Upper lobe of right lung (tissue), 1 donor: ENCODE measurements around the gene UXS1. TPM values are rescaled to one million over a fixed set of nuclear protein-coding genes. Genes with fewer than 3 reads are reported as not detected.
A peak's percentile ranks its signal among the peaks of the same experiment; 100 is the strongest.

ENCODE experiments used
- ATAC-seq: fragments of 200-7000 bp; cut with Tn5 transposase; one replicate; pipeline ENCODE4 v1.9.1; 2020; ENCODE audit warnings: mild to moderate bottlenecking, moderate library complexity
- DNase-seq: peaks from one replicate; pipeline ENCODE4 v3.0.0-alpha.2; 2020
- H3K27ac ChIP-seq: fragments of 200-600 bp; one replicate; pipeline ENCODE4 v1.8.0; 2022
- H3K27me3 ChIP-seq: fragments of 200-600 bp; one replicate; pipeline ENCODE4 v1.8.0; 2022; ENCODE audit warnings: mild to moderate bottlenecking
- H3K36me3 ChIP-seq: fragments of 200-600 bp; one replicate; pipeline ENCODE4 v1.8.0; 2022
- H3K4me1 ChIP-seq: fragments of 200-600 bp; one replicate; pipeline ENCODE4 v1.8.0; 2022
- H3K4me3 ChIP-seq: fragments of 200-600 bp; one replicate; pipeline ENCODE4 v1.8.0; 2022; ENCODE audit warnings: mild to moderate bottlenecking
- H3K9me3 ChIP-seq: fragments of 200-600 bp; one replicate; pipeline ENCODE4 v1.8.0; 2022
- CTCF ChIP-seq: fragments of 200-600 bp; IDR thresholded peaks from one replicate; pipeline ENCODE4 v1.8.0; 2022; ENCODE audit warnings: antibody characterized with exemption
- intact Hi-C: fragments of 100-400 bp; cut with DNase I; formaldehyde crosslinking; loops from one replicate; pipeline ENCODE4 v1.11.0; 2022
- total RNA-seq: library from RNA; stranded (reverse); fragmentation: NEBNext Ultra II Directional; extraction: Animal tissue kit (Norgen Biotek cat#: 25700); gene quantifications from one replicate; pipeline ENCODE4 v1.2.1, GENCODE V29; 2021
- donor health status: DM: no; HTN: yes; CAD: no; lungs with severe emphysema.

UXS1 gene
- total RNA-seq, 1 donor from 2014 or later, result 64.8 TPM

- no peak for TF ChIP-seq CTCF
- DNase-seq, result no peak
- Histone ChIP-seq H3K27ac (no peak overlapping the region), H3K9me3 (no peaks in the 10 kb centered on the region), H3K4me1 (no peaks in the 10 kb centered on the region), H3K4me3 (no peak overlapping the region), H3K36me3 (peaks cover 22% of the 10 kb centered on the region), H3K27me3 (no peaks in the 10 kb centered on the region)
- no peak for ATAC-seq
- intact Hi-C loops, result no loop called here
Observed at GRCh38 chr2:106126705-106127281, 67.3 kb downstream of the UXS1 start.

GRCh38 chr2:106126295-106126694 is 67.8 kb downstream of the UXS1 start:
- Histone ChIP-seq H3K36me3 (peaks cover 27% of the 10 kb centered on the region), H3K27me3 (no peaks in the 10 kb centered on the region), H3K9me3 (no peaks in the 10 kb centered on the region), H3K4me1 (no peaks in the 10 kb centered on the region), H3K4me3 (no peak overlapping the region), H3K27ac (no peak overlapping the region)
- no peak for TF ChIP-seq CTCF
- intact Hi-C loops, result no loop called here
- ATAC-seq, result no peak
- no peak for DNase-seq

- H3K9me3 ChIP-seq, result no peaks in the 10 kb centered on the region
- H3K4me1 ChIP-seq, result no peaks in the 10 kb centered on the region
- intact Hi-C loops, result no loop called here
- H3K36me3 ChIP-seq, result peaks cover 39% of the 10 kb centered on the region
- DNase-seq (no peak), ATAC-seq (peak; percentile 79)
- H3K4me3 ChIP-seq, result no peak overlapping the region
- no peak overlapping the region for H3K27ac ChIP-seq
- H3K27me3 ChIP-seq, result no peaks in the 10 kb centered on the region
- TF ChIP-seq CTCF, result no peak
Observed at GRCh38 chr2:106124905-106125549, 69.1 kb downstream of the UXS1 start.

- H3K9me3 ChIP-seq, result no peaks in the 10 kb centered on the region
- no peak overlapping the region for H3K27ac ChIP-seq
- H3K27me3 ChIP-seq, result no peaks in the 10 kb centered on the region
- no peak for TF ChIP-seq CTCF
- no peak overlapping the region for H3K4me3 ChIP-seq
- no peak for DNase-seq
- H3K4me1 ChIP-seq, result no peaks in the 10 kb centered on the region
- H3K36me3 ChIP-seq, result peaks cover 39% of the 10 kb centered on the region
- ATAC-seq, result peak; percentile 15
- intact Hi-C loops, result no loop called here
Observed at GRCh38 chr2:106124106-106124756, 69.9 kb downstream of the UXS1 start.

- no peak overlapping the region for H3K4me3 ChIP-seq
- no peaks in the 10 kb centered on the region for H3K9me3 ChIP-seq
- ATAC-seq (no peak), DNase-seq (no peak)
- H3K27me3 ChIP-seq, result no peaks in the 10 kb centered on the region
- TF ChIP-seq CTCF, result no peak
- no peak overlapping the region for H3K27ac ChIP-seq
- no peaks in the 10 kb centered on the region for H3K4me1 ChIP-seq
- intact Hi-C loops, result no loop called here
- peaks cover 43% of the 10 kb centered on the region for H3K36me3 ChIP-seq
Observed at GRCh38 chr2:106122157-106122556, 71.9 kb downstream of the UXS1 start.
